HCT116 (cell line): ENCODE measurements around the gene INPP5E. TPM values are rescaled to one million over a fixed set of nuclear protein-coding genes. Genes with fewer than 3 reads are reported as not detected.

Source experiments
- ATAC-seq: fragments of 200-7000 bp; cut with Tn5 transposase; 2 replicates; pipeline ENCODE4 v1.9.1; 2020; ENCODE audit warnings: mild to moderate bottlenecking, moderate library complexity
- BruUV-seq: library from RNA; stranded (reverse); fragments of 400-500 nt; replicated peaks from 2 replicates; lab custom pipeline; 2021; lab: Mats Ljungman, UMichigan
- CTCF ChIA-PET: fragments of 300-600 bp; sonication (Branson Sonifier 250); formaldehyde crosslinking; loops from one replicate; lab custom pipeline; 2021; ENCODE audit warnings: antibody characterized with exemption; lab: Charles Lee
- POLR2A ChIA-PET: fragments of 300-600, 350-600 bp; sonication (Branson Sonifier 250); formaldehyde crosslinking; loops from one replicate; lab custom pipeline; 2021; ENCODE audit warnings: antibody characterized with exemption; lab: Charles Lee
- RAD21 ChIA-PET, 2 experiments: fragments of 300-600 bp; sonication (Branson Sonifier 250); formaldehyde crosslinking; loops; one replicate each; lab custom pipeline; 2023; ENCODE audit warnings: low total read pairs in 2 of 2; ENCODE audit not compliant: uncharacterized antibody in 2 of 2, unreplicated experiment in 2 of 2, low non-redundant PET in 1 of 2; lab: Charles Lee
- DNase-seq: peaks from one replicate; pipeline ENCODE4 v3.0.0-alpha.2; 2010; ENCODE audit warnings: low read depth, low spot score
- H2AFZ ChIP-seq: fragments of 200-600 bp; shearing (Covaris generic), sonication (generic); 2 replicates; pipeline ENCODE4 v1.6.1; 2017; ENCODE audit warnings: low read depth, mixed run types, mixed read lengths, antibody characterized with exemption, low read length; ENCODE audit not compliant: poor library complexity, severe bottlenecking
- H3K27ac ChIP-seq: 2 replicates; pipeline ENCODE4 v1.5.1; 2012; ENCODE audit warnings: low read depth, low read length
- H3K27me3 ChIP-seq: fragments of 200-600 bp; sonication (generic); 2 replicates; pipeline ENCODE4 v1.6.1; 2016; ENCODE audit warnings: mixed run types, low read length, mixed read lengths; ENCODE audit not compliant: insufficient read depth
- H3K36me3 ChIP-seq, 2 experiments: fragments of 200-500 bp in 1 of 2; fragments of 200-600 bp in 1 of 2; sonication (Bioruptor generic) in 1 of 2; sonication (generic) in 1 of 2; 2 replicates each; pipeline versions ENCODE4 v1.5.1 to v1.6.1; 2014 to 2016; ENCODE audit warnings: low read length in 2 of 2, inconsistent platforms in 1 of 2, mixed read lengths in 1 of 2, mixed run types in 1 of 2; ENCODE audit not compliant: insufficient read depth in 2 of 2, control insufficient read depth in 1 of 2
- H3K4me1 ChIP-seq, 2 experiments: fragments of 200-600 bp in 1 of 2; sonication (generic) in 1 of 2; 2 replicates each; pipeline versions ENCODE4 v1.5.1 to v1.6.1; 2012 to 2017; ENCODE audit warnings: low read length in 2 of 2, inconsistent platforms in 1 of 2, mild to moderate bottlenecking in 1 of 2, mixed read lengths in 1 of 2, mixed run types in 1 of 2, moderate library complexity in 1 of 2; ENCODE audit not compliant: insufficient read depth in 2 of 2, control insufficient read depth in 1 of 2
- H3K4me2 ChIP-seq: fragments of 200-600 bp; sonication (generic); 2 replicates; pipeline ENCODE4 v1.6.1; 2017; ENCODE audit warnings: mixed run types, low read length, mixed read lengths
- H3K4me3 ChIP-seq, 2 experiments: fragments of 200-600 bp in 1 of 2; sonication (generic) in 1 of 2; replicated peaks in 1 of 2; 2 replicates each; pipeline ENCODE4 v1.5.1; 2011 to 2016; ENCODE audit warnings: low read length in 2 of 2, control low read depth in 1 of 2, low read depth in 1 of 2, mild to moderate bottlenecking in 1 of 2, mixed read lengths in 1 of 2, mixed run types in 1 of 2
- H3K79me2 ChIP-seq: fragments of 200-600 bp; sonication (generic); 2 replicates; pipeline ENCODE4 v1.6.1; 2017; ENCODE audit warnings: mild to moderate bottlenecking, mixed run types, low read length, moderate library complexity, mixed read lengths; ENCODE audit not compliant: insufficient read depth
- H3K9ac ChIP-seq: fragments of 200-600 bp; sonication (generic); 2 replicates; pipeline ENCODE4 v1.6.1; 2016; ENCODE audit warnings: low read length, mixed read lengths
- H3K9me2 ChIP-seq: fragments of 200-600 bp; sonication (generic), shearing (Covaris generic); 2 replicates; pipeline ENCODE4 v1.6.1; 2017; ENCODE audit warnings: mixed run types, mild to moderate bottlenecking, moderate library complexity; ENCODE audit not compliant: insufficient read depth
- H3K9me3 ChIP-seq, 2 experiments: fragments of 200-500 bp in 1 of 2; fragments of 200-600 bp in 1 of 2; sonication (Bioruptor generic) in 1 of 2; sonication (generic) in 1 of 2; 2 replicates each; pipeline ENCODE4 v1.6.1; 2014 to 2017; ENCODE audit warnings: low read length in 2 of 2, mixed read lengths in 2 of 2, inconsistent platforms in 1 of 2, low read depth in 1 of 2, mild to moderate bottlenecking in 1 of 2, mixed run types in 1 of 2, moderate library complexity in 1 of 2; ENCODE audit not compliant: control insufficient read depth in 1 of 2, insufficient read depth in 1 of 2
- H4K20me1 ChIP-seq: fragments of 200-600 bp; sonication (generic), shearing (Covaris generic); 2 replicates; pipeline ENCODE4 v1.6.1; 2017; ENCODE audit warnings: mixed run types, mild to moderate bottlenecking, moderate library complexity; ENCODE audit not compliant: insufficient read depth
- CEBPB ChIP-seq: IDR thresholded peaks from 2 replicates; pipeline ENCODE4 v1.6.1; 2012; ENCODE audit warnings: low read depth
- CTCF ChIP-seq, 3 experiments: fragments of 200-600 bp in 1 of 3; sonication (generic) in 1 of 3; IDR thresholded peaks in 2 of 3; conservative IDR thresholded peaks in 1 of 3; 2 replicates each; pipeline ENCODE4 v1.5.1; 2012 to 2017; ENCODE audit warnings: low read depth in 2 of 3, low read length in 2 of 3, antibody characterized with exemption in 1 of 3, borderline replicate concordance in 1 of 3, control low read depth in 1 of 3, mild to moderate bottlenecking in 1 of 3, mixed read lengths in 1 of 3, mixed run types in 1 of 3, moderate library complexity in 1 of 3; ENCODE audit not compliant: insufficient read depth in 1 of 3
- EGR1 ChIP-seq: IDR thresholded peaks from 2 replicates; pipeline ENCODE4 v1.6.1; 2012; ENCODE audit warnings: low read depth
- ELF1 ChIP-seq: IDR thresholded peaks from 2 replicates; pipeline ENCODE4 v1.6.1; 2012; ENCODE audit warnings: low read depth, borderline replicate concordance
- EZH2 ChIP-seq: fragments of 200-600 bp; sonication (generic); IDR thresholded peaks from 2 replicates; pipeline ENCODE4 v1.6.1; 2017; ENCODE audit warnings: antibody characterized with exemption, mixed run types
- FOSL1 ChIP-seq: IDR thresholded peaks from 2 replicates; pipeline ENCODE4 v1.6.1; 2012; ENCODE audit warnings: low read depth
- JUND ChIP-seq: IDR thresholded peaks from 2 replicates; pipeline ENCODE4 v1.6.1; 2012
- POLR2AphosphoS5 ChIP-seq: IDR thresholded peaks from 2 replicates; pipeline ENCODE4 v1.6.1; 2011; ENCODE audit warnings: mild to moderate bottlenecking, low read depth, low read length, moderate library complexity
- SIN3A ChIP-seq: IDR thresholded peaks from 2 replicates; pipeline ENCODE4 v1.6.1; 2012; ENCODE audit warnings: low read depth
- SP1 ChIP-seq: IDR thresholded peaks from 2 replicates; pipeline ENCODE4 v1.6.1; 2012; ENCODE audit warnings: low read depth
- SRF ChIP-seq: IDR thresholded peaks from 2 replicates; pipeline ENCODE4 v1.6.1; 2012; ENCODE audit warnings: low read depth
- YY1 ChIP-seq: IDR thresholded peaks from 2 replicates; pipeline ENCODE4 v1.6.1; 2011; ENCODE audit warnings: low read length, low read depth, moderate library complexity, mild to moderate bottlenecking; ENCODE audit not compliant: insufficient replicate concordance; ENCODE audit errors: extremely low read depth
- ZFX ChIP-seq: fragments of 450-650 bp; IDR thresholded peaks from 2 replicates; pipeline ENCODE4 v1.6.1; 2017
- intact Hi-C: fragments of 100-400 bp; cut with micrococcal nuclease; formaldehyde crosslinking; loops from 2 replicates; pipeline ENCODE4 v1.10.0; 2022
- total RNA-seq: library from RNA; stranded (reverse); gene quantifications from one replicate; pipeline ENCODE4 v1.2.1, GENCODE V29; 2021; ENCODE audit not compliant: unreplicated experiment

INPP5E gene
- total RNA-seq, 1 experiment from 2014 or later, result 23.8 TPM

- no TSS peak for BruUV-seq
- H3K79me2 ChIP-seq, result peaks cover 59% of the 10 kb centered on the region
- H3K4me2 ChIP-seq, result no peak overlapping the region
- no peak overlapping the region for H2AFZ ChIP-seq
- H3K9me3 ChIP-seq, result no peaks in the 10 kb centered on the region
- no peak for TF ChIP-seq EZH2
- no peaks in the 10 kb centered on the region for H3K27me3 ChIP-seq
- ChIA-PET POLR2A (interaction anchor here (0.7 kb wide), 1 partner anchor 10 kb away, joined by 3 read pairs; no protein-coding TSS in a partner anchor), CTCF (no interaction called here), RAD21 (no interaction called here)
- H3K4me3 ChIP-seq, result no peak overlapping the region
- peaks cover 8 to 22% of the 10 kb centered on the region in 2 experiments for H3K4me1 ChIP-seq
- DNase-seq (no peak), ATAC-seq (no peak)
- intact Hi-C loops, result no loop called here
- peaks cover 3 to 12% of the 10 kb centered on the region in 2 experiments; a peak in 2 of 4 replicates for H3K36me3 ChIP-seq
- no peak overlapping the region for H3K9ac ChIP-seq
- H4K20me1 ChIP-seq, result no peaks in the 10 kb centered on the region
- H3K27ac ChIP-seq, result no peak overlapping the region
- H3K9me2 ChIP-seq, result no peaks in the 10 kb centered on the region
Observed at GRCh38 chr9:136436055-136436634, 3.5 kb downstream of the INPP5E start.

GRCh38 chr9:136434580-136435169 lies 5.0 kb downstream of the INPP5E start:
- ChIA-PET RAD21 (no interaction called here), POLR2A (no interaction called here), CTCF (no interaction called here)
- TF ChIP-seq CTCF (IDR thresholded peaks at IDR 0.05 in 2 of 3, conservative IDR thresholded peaks at IDR 0.05 in 1 of 3; ENCODE audit: borderline replicate concordance in 1 of 3, insufficient read depth in 1 of 3, low read depth in 2 of 3, low read length in 2 of 3), result no peak
- TF ChIP-seq SRF, result no peak
- TF ChIP-seq POLR2AphosphoS5, result no peak
- no peak for TF ChIP-seq ZFX
- no peak for TF ChIP-seq EGR1
- no peak for TF ChIP-seq SIN3A
- no peak for TF ChIP-seq JUND
- TF ChIP-seq CEBPB, result no peak
- TF ChIP-seq YY1, result no peak
- no peak for TF ChIP-seq SP1
- TF ChIP-seq FOSL1, result no peak
- TF ChIP-seq ELF1, result no peak
- Histone ChIP-seq H2AFZ (no peak overlapping the region), H3K27ac (no peak overlapping the region), H3K27me3 (no peaks in the 10 kb centered on the region), H3K4me2 (no peak overlapping the region), H3K9ac (no peak overlapping the region), H3K79me2 (peaks cover 59% of the 10 kb centered on the region), H4K20me1 (no peaks in the 10 kb centered on the region), H3K36me3 (peaks cover 3 to 8% of the 10 kb centered on the region in 2 experiments; a peak in 2 of 4 replicates), H3K9me3 (no peaks in the 10 kb centered on the region), H3K9me2 (no peaks in the 10 kb centered on the region), H3K4me1 (peaks cover 8 to 17% of the 10 kb centered on the region in 2 experiments), H3K4me3 (no peak overlapping the region)
- intact Hi-C loops, result no loop called here
- ATAC-seq (no peak), DNase-seq (no peak)
- BruUV-seq, result no TSS peak
